ENCODE results near the gene IRF7.

IRF7 gene

DNA sequence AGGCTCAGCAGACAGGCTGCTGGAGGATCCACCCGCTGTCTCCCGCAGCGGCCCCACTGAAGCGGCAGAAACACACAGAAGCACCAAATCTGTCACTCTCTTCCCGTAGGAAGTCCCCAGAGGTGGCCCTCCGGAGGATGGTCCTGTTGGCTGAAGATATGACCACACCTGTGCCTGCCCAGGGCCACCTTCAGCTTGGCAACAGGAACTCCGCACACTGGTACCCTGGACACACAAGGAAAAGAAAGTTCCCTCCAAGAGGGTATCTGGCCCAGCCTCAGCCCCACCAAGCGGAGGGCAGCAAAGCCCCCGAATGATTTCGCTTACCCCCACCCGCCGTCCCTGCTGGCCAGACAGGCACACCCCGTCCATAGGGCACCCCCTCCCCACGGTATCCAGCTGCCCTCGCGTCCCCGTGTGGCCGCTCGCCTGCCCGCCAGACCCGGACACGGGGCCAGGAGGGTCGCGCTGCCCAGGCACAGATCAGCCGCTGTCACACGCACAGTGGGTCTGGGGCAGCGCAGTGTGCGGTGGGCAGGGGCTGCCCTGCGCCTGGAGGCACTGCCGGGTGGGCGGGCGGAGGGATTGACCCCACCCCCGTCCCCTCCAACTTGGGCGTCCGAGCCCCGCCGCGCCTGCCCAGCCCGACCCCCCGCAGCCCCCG lies 48.0 kb downstream of the IRF7 start:
- DNase-seq (ENCODE audit: extremely low read depth in 1 of 2, low read depth in 1 of 2), result no peak

DNA sequence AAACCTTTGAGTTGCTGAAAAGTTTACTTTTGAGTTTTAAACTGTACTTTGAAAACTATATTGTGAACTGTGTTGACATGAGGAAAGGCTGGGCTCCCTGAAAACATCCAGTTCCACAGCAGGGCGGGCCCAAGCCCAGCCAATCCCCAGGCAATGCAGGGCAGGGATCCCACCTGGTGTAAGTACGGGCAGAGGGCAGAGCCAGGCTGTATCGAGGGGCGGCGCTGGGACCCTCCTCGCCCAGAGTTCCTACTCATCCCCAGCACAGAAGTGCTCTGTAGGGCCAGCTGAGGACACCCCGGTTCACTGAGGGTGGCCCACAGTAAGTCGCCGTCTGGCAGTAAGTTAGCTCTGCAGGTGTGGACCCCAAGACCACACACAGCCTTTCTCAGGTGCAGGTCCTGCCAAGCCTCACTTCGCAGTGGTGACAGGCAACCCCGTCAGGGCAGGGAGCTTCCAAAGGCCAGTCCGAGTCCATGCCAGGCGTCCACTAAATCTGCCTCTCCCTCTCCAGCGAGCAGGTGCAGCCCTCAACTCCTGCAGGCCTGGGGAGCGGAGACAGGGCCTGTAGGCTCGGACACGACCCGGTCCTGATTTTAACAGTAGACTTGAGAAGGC lies 48.6 kb downstream of the IRF7 start:
- no peak for DNase-seq (ENCODE audit: extremely low read depth in 1 of 2, low read depth in 1 of 2)

DNA sequence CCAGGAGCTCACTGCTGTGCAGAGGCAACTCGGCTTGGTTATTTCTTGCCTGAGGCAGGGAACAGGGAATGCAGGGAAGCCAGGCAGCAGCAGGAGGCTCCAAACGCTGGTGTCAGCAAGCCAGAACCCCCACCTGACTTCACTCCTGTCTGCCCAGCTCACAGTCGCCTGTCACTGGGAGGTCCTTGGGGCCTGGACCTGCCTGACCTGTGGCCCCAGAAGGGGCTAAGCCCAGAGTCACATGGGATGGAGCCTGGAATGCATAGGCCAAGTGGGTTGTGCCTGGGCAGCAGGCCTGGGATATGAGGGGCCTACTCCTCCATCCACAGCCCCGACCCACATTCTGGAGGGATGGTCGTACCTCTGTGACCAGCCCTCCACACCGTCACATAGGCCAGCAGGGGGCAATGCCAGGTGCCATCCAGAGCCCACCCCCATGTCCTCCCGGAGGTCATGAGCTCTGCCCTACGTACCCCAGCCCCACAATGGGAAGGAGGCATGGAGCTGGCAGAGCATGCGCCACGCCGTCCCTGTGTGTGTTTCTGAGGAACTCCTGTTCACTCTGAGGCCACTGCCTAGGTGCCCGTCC lies 49.7 kb downstream of the IRF7 start:
- DNase-seq (ENCODE audit: extremely low read depth in 1 of 2, low read depth in 1 of 2), result no peak

- DNase-seq (ENCODE audit: extremely low read depth in 1 of 2, low read depth in 1 of 2), result no peak
These were observed 51.8 kb downstream of the IRF7 start for GRCh38 chr11:563812-564578.

- no peak for DNase-seq (ENCODE audit: extremely low read depth in 1 of 2, low read depth in 1 of 2)
These were observed 52.5 kb downstream of the IRF7 start for GRCh38 chr11:563066-563811.
